ENCODE measurements around the gene GALNT11. TPM values are rescaled to one million over a fixed set of nuclear protein-coding genes. Genes with fewer than 3 reads are reported as not detected.
"Not testable (repeated sequence)": the region's sequence is repeated elsewhere in the genome, so short reads cannot be mapped to it uniquely, and the experiment has no call there.

GALNT11 gene
- total RNA-seq, 1 donor = 30.9 TPM

- no peak overlapping the region for H3K4me3 ChIP-seq (ENCODE audit: low read length)
- H3K9me3 ChIP-seq (ENCODE audit: low read depth, low read length) = peaks cover 11% of the 10 kb centered on the region
- H3K4me1 ChIP-seq (ENCODE audit: insufficient read depth, low read length) = no peaks in the 10 kb centered on the region
- H3K27me3 ChIP-seq (ENCODE audit: insufficient read depth, low read length) = no peaks in the 10 kb centered on the region
Measured at GRCh38 chr7:152050547-152050971, 25.1 kb downstream of the GALNT11 start.

GRCh38 chr7:152051968-152052367 lies 26.5 kb downstream of the GALNT11 start:
- no peaks in the 10 kb centered on the region for H3K27me3 ChIP-seq (ENCODE audit: insufficient read depth, low read length)
- no peak overlapping the region for H3K4me3 ChIP-seq (ENCODE audit: low read length)
- no peaks in the 10 kb centered on the region for H3K9me3 ChIP-seq (ENCODE audit: low read depth, low read length)
- no peaks in the 10 kb centered on the region for H3K4me1 ChIP-seq (ENCODE audit: insufficient read depth, low read length)

- Histone ChIP-seq H3K4me1 (ENCODE audit: insufficient read depth, low read length) (no peaks in the 10 kb centered on the region), H3K27me3 (ENCODE audit: insufficient read depth, low read length) (no peaks in the 10 kb centered on the region), H3K9me3 (ENCODE audit: low read depth, low read length) (no peaks in the 10 kb centered on the region), H3K4me3 (ENCODE audit: low read length) (no peak overlapping the region)
Measured at GRCh38 chr7:152052771-152053170, 27.3 kb downstream of the GALNT11 start.

- Histone ChIP-seq H3K4me3 (ENCODE audit: low read length) (no peak overlapping the region), H3K4me1 (ENCODE audit: insufficient read depth, low read length) (no peaks in the 10 kb centered on the region), H3K27me3 (ENCODE audit: insufficient read depth, low read length) (no peaks in the 10 kb centered on the region), H3K9me3 (ENCODE audit: low read depth, low read length) (no peaks in the 10 kb centered on the region)
Measured at GRCh38 chr7:152054367-152055230, 29.1 kb downstream of the GALNT11 start.

- no peaks in the 10 kb centered on the region for H3K27me3 ChIP-seq (ENCODE audit: insufficient read depth, low read length)
- H3K4me3 ChIP-seq (ENCODE audit: low read length) = no peak overlapping the region
- H3K9me3 ChIP-seq (ENCODE audit: low read depth, low read length) = no peaks in the 10 kb centered on the region
- no peaks in the 10 kb centered on the region for H3K4me1 ChIP-seq (ENCODE audit: insufficient read depth, low read length)
Measured at GRCh38 chr7:152056621-152057274, 31.3 kb downstream of the GALNT11 start.

GRCh38 chr7:152059311-152059710 lies 33.8 kb downstream of the GALNT11 start:
- Histone ChIP-seq H3K27me3 (ENCODE audit: insufficient read depth, low read length) (no peaks in the 10 kb centered on the region), H3K4me1 (ENCODE audit: insufficient read depth, low read length) (no peaks in the 10 kb centered on the region), H3K9me3 (ENCODE audit: low read depth, low read length) (no peaks in the 10 kb centered on the region), H3K4me3 (ENCODE audit: low read length) (no peak overlapping the region)

GRCh38 chr7:152061086-152061485 lies 35.6 kb downstream of the GALNT11 start:
- H3K4me1 ChIP-seq (ENCODE audit: insufficient read depth, low read length); H3K4me3 ChIP-seq (ENCODE audit: low read length); H3K27me3 ChIP-seq (ENCODE audit: insufficient read depth, low read length); H3K9me3 ChIP-seq (ENCODE audit: low read depth, low read length): not testable (repeated sequence)

GRCh38 chr7:152063192-152063591 lies 37.7 kb downstream of the GALNT11 start:
- H3K27me3 ChIP-seq (ENCODE audit: insufficient read depth, low read length); H3K4me3 ChIP-seq (ENCODE audit: low read length); H3K9me3 ChIP-seq (ENCODE audit: low read depth, low read length); H3K4me1 ChIP-seq (ENCODE audit: insufficient read depth, low read length): not testable (repeated sequence)

GRCh38 chr7:152063821-152064220 lies 38.3 kb downstream of the GALNT11 start:
- H3K4me3 ChIP-seq (ENCODE audit: low read length); H3K9me3 ChIP-seq (ENCODE audit: low read depth, low read length); H3K4me1 ChIP-seq (ENCODE audit: insufficient read depth, low read length); H3K27me3 ChIP-seq (ENCODE audit: insufficient read depth, low read length): not testable (repeated sequence)

GRCh38 chr7:152065800-152066344 lies 40.4 kb downstream of the GALNT11 start:
- not testable (repeated sequence) for H3K4me3 ChIP-seq (ENCODE audit: low read length); H3K9me3 ChIP-seq (ENCODE audit: low read depth, low read length); H3K4me1 ChIP-seq (ENCODE audit: insufficient read depth, low read length); H3K27me3 ChIP-seq (ENCODE audit: insufficient read depth, low read length)

- Histone ChIP-seq H3K9me3 (ENCODE audit: low read depth, low read length) (no peaks in the 10 kb centered on the region), H3K4me1 (ENCODE audit: insufficient read depth, low read length) (no peaks in the 10 kb centered on the region), H3K4me3 (ENCODE audit: low read length) (no peak overlapping the region), H3K27me3 (ENCODE audit: insufficient read depth, low read length) (no peaks in the 10 kb centered on the region)
Measured at GRCh38 chr7:152072421-152072820, 46.9 kb downstream of the GALNT11 start.

GRCh38 chr7:152073352-152073751 lies 47.9 kb downstream of the GALNT11 start:
- Histone ChIP-seq H3K27me3 (ENCODE audit: insufficient read depth, low read length) (no peaks in the 10 kb centered on the region), H3K4me3 (ENCODE audit: low read length) (no peak overlapping the region), H3K9me3 (ENCODE audit: low read depth, low read length) (no peaks in the 10 kb centered on the region)

GRCh38 chr7:152074673-152075072 lies 49.2 kb downstream of the GALNT11 start:
- no peaks in the 10 kb centered on the region for H3K27me3 ChIP-seq (ENCODE audit: insufficient read depth, low read length)
- H3K4me1 ChIP-seq (ENCODE audit: insufficient read depth, low read length) = peaks cover 3% of the 10 kb centered on the region
- no peaks in the 10 kb centered on the region for H3K9me3 ChIP-seq (ENCODE audit: low read depth, low read length)

More at GRCh38 chr7:152073352-152073751, 47.9 kb downstream of the GALNT11 start:
- H3K4me1 ChIP-seq (ENCODE audit: insufficient read depth, low read length) = peaks cover 2% of the 10 kb centered on the region

GRCh38 chr7:152075379-152075778 lies 49.9 kb downstream of the GALNT11 start:
- H3K27me3 ChIP-seq (ENCODE audit: insufficient read depth, low read length); H3K4me1 ChIP-seq (ENCODE audit: insufficient read depth, low read length); H3K4me3 ChIP-seq (ENCODE audit: low read length); H3K9me3 ChIP-seq (ENCODE audit: low read depth, low read length): not testable (repeated sequence)

More at GRCh38 chr7:152074673-152075072, 49.2 kb downstream of the GALNT11 start:
- no peak overlapping the region for H3K4me3 ChIP-seq (ENCODE audit: low read length)

- H3K4me1 ChIP-seq (ENCODE audit: insufficient read depth, low read length) = peaks cover 3% of the 10 kb centered on the region
- H3K9me3 ChIP-seq (ENCODE audit: low read depth, low read length) = no peaks in the 10 kb centered on the region
- H3K27me3 ChIP-seq (ENCODE audit: insufficient read depth, low read length) = no peaks in the 10 kb centered on the region
- H3K4me3 ChIP-seq (ENCODE audit: low read length) = no peak overlapping the region
Measured at GRCh38 chr7:152076324-152076821, 50.9 kb downstream of the GALNT11 start.

Measured in mononuclear cell (primary cell).